HL-60 (cell line): Measurements from ENCODE around the gene IQCK.

Source experiments
- DNase-seq, 2 experiments: peaks; one replicate each; pipeline ENCODE4 v3.0.0-alpha.2; 2010 to 2020; ENCODE audit warnings: low read depth in 1 of 2, low spot score in 1 of 2
- H3K27ac ChIP-seq: fragments of 250-450 bp; sonication (Bioruptor Pico); replicated peaks from 2 replicates; pipeline ENCODE4 v1.5.1; 2020; ENCODE audit warnings: mild to moderate bottlenecking, moderate library complexity
- H3K27me3 ChIP-seq: fragments of 250-450 bp; sonication (Bioruptor Pico); 2 replicates; pipeline ENCODE4 v1.5.1; 2021; ENCODE audit warnings: mild to moderate bottlenecking, moderate library complexity; ENCODE audit not compliant: insufficient read depth, poor library complexity, severe bottlenecking
- H3K4me3 ChIP-seq: replicated peaks from 2 replicates; pipeline ENCODE4 v1.5.1; 2011; ENCODE audit warnings: mild to moderate bottlenecking, control low read depth, low read length; ENCODE audit not compliant: insufficient read depth
- GABPA ChIP-seq: IDR thresholded peaks from 2 replicates; pipeline ENCODE4 v1.6.1; 2012; ENCODE audit warnings: low read depth
- POLR2AphosphoS5 ChIP-seq: IDR thresholded peaks from 2 replicates; pipeline ENCODE4 v1.6.1; 2012; ENCODE audit warnings: low read depth
- SPI1 ChIP-seq: IDR thresholded peaks from 2 replicates; pipeline ENCODE4 v1.6.1; 2012; ENCODE audit warnings: low read depth, mild to moderate bottlenecking, borderline replicate concordance
- TF ChIP-seq, protein P1 (sequence below): IDR thresholded peaks from one replicate; pipeline ENCODE4 v1.5.1; 2011; ENCODE audit warnings: low read length, control low read depth, inconsistent platforms; ENCODE audit not compliant: insufficient read depth
- TF ChIP-seq, protein P2 (sequence below): IDR thresholded peaks from 2 replicates; pipeline ENCODE4 v1.6.1; 2012; ENCODE audit warnings: low read depth; ENCODE audit not compliant: insufficient replicate concordance

IQCK gene

DNA sequence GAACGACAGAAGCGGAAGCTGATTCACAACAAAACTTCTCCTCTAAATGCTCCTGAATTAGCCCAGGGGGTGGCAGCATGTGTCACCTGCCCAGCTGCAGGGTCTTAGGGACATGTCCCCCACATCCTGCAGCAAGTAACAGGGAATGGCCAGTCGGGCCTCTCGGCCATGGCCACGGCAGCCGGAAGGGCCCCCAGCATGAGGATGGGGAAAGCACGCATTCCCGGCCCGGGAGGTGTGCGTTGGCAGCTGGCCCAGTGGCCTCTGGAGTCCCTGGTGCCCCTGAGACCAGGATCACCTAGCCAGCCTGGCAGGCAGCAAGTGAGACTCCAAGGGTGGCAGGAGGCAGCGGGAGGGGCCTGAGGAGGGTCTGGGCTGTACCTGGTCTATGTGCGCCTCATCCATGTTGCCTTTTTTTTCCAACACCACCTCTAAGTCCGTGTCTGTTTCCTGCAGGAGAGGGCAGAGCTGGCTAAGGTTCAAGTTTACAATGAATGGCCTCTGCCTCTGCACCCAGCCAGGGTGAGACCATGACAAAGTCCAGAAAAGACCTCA, 7.0 kb upstream of the IQCK start:
- no peak for DNase-seq
- Histone ChIP-seq H3K27me3 (no peaks in the 10 kb centered on the region), H3K4me3 (no peak overlapping the region), H3K27ac (no peak overlapping the region)
- TF ChIP-seq SPI1 (no peak), GABPA (no peak), POLR2AphosphoS5 (no peak)
- TF ChIP-seq, protein P1, sequence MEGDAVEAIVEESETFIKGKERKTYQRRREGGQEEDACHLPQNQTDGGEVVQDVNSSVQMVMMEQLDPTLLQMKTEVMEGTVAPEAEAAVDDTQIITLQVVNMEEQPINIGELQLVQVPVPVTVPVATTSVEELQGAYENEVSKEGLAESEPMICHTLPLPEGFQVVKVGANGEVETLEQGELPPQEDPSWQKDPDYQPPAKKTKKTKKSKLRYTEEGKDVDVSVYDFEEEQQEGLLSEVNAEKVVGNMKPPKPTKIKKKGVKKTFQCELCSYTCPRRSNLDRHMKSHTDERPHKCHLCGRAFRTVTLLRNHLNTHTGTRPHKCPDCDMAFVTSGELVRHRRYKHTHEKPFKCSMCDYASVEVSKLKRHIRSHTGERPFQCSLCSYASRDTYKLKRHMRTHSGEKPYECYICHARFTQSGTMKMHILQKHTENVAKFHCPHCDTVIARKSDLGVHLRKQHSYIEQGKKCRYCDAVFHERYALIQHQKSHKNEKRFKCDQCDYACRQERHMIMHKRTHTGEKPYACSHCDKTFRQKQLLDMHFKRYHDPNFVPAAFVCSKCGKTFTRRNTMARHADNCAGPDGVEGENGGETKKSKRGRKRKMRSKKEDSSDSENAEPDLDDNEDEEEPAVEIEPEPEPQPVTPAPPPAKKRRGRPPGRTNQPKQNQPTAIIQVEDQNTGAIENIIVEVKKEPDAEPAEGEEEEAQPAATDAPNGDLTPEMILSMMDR = no peak
- TF ChIP-seq, protein P2, sequence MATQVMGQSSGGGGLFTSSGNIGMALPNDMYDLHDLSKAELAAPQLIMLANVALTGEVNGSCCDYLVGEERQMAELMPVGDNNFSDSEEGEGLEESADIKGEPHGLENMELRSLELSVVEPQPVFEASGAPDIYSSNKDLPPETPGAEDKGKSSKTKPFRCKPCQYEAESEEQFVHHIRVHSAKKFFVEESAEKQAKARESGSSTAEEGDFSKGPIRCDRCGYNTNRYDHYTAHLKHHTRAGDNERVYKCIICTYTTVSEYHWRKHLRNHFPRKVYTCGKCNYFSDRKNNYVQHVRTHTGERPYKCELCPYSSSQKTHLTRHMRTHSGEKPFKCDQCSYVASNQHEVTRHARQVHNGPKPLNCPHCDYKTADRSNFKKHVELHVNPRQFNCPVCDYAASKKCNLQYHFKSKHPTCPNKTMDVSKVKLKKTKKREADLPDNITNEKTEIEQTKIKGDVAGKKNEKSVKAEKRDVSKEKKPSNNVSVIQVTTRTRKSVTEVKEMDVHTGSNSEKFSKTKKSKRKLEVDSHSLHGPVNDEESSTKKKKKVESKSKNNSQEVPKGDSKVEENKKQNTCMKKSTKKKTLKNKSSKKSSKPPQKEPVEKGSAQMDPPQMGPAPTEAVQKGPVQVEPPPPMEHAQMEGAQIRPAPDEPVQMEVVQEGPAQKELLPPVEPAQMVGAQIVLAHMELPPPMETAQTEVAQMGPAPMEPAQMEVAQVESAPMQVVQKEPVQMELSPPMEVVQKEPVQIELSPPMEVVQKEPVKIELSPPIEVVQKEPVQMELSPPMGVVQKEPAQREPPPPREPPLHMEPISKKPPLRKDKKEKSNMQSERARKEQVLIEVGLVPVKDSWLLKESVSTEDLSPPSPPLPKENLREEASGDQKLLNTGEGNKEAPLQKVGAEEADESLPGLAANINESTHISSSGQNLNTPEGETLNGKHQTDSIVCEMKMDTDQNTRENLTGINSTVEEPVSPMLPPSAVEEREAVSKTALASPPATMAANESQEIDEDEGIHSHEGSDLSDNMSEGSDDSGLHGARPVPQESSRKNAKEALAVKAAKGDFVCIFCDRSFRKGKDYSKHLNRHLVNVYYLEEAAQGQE = no peak

DNA sequence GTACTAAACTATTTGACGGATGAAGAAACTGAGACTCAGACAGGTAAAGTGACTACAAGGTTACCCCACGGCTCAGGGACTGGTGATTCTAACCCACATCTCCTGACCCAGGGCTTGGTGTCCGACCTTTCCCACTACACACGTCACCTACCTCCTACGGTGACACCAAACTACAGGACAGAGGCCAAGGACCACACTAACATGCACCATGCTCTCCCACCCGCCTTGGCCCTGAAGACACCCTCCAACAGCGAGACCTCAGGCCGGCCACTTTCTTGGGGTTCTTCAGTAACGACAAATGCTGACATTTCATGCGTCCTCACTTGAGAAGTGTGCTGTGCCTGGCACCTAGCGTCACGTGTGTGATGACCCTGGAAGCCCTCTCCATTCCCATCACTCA, 6.4 kb upstream of the IQCK start:
- Histone ChIP-seq H3K27ac (no peak overlapping the region), H3K27me3 (no peaks in the 10 kb centered on the region), H3K4me3 (no peak overlapping the region)
- TF ChIP-seq GABPA (no peak), POLR2AphosphoS5 (no peak)
- TF ChIP-seq, protein P1 = no peak
- DNase-seq = no peak

DNA sequence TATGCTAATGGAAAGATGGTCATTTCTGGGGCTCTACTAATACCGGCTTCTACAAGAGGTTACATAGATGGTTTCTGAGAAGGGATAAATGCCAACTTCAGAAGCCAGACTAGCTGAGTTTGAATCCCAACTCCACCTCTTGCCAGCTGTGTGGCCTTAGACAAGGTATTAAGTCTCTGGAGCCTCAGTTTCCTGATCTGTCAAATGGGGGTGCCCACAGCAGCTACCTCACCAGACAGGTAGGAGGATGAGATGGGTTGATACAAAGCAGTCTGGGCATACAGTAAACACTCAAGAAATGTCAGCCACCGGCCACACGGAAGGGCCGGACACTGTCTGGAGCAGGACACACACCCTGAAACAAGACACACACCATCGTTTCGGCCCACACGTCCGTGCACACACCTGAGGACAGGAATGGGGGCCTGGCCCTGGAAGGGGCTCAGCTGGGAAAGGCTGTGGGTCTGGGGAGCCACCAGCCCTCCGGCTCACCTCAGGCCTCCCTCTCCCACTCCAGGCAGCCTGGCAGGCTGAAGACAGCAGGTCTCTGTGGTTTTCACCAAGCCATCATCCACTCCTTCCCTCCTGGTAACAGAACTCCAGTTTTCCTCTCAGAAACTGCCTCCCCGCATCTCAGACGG, 5.5 kb upstream of the IQCK start:
- TF ChIP-seq, protein P1 = no peak
- TF ChIP-seq POLR2AphosphoS5 (no peak), SPI1 (no peak), GABPA (no peak)
- TF ChIP-seq, protein P2 = no peak
- Histone ChIP-seq H3K27ac (no peak overlapping the region), H3K4me3 (no peak overlapping the region), H3K27me3 (no peaks in the 10 kb centered on the region)
- DNase-seq = no peak

DNA sequence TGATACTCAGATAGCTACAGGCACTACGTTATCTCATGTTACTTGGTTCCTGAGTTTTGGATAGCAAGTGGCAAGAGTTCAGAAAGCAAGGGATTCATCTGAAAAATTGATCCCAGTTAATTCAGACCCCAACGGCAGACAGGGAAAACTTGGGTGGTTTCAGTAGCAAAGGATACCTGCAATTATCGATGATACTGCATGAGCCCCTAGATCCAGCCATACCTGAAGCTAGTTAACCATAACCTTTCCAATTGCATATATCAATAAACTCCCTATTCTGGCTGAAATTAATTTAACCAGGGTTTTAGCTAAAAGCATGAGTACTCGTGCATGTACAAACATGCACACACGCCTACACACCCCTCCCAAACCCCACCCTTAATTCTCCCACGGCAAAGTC, 4.4 kb upstream of the IQCK start:
- DNase-seq = no peak

More for the DNA sequence above, 4.4 kb upstream of the IQCK start:
- no peak for TF ChIP-seq SPI1
- no peak for TF ChIP-seq POLR2AphosphoS5
- no peak for TF ChIP-seq GABPA
- TF ChIP-seq, protein P2 = no peak
- TF ChIP-seq, protein P1 = no peak
- Histone ChIP-seq H3K4me3 (no peak overlapping the region), H3K27ac (no peak overlapping the region), H3K27me3 (no peaks in the 10 kb centered on the region)
